Stimulated activated CD4-positive, alpha-beta T cell treated with anti-CD3 and anti-CD28 coated beads, Interleukin-12 subunit alpha, Interleukin-12 subunit beta, amount 100 ng/mL, for 4 hours (primary cell): ENCODE measurements around the gene TBC1D22A.
"Not testable (repeated sequence)": the region's sequence is repeated elsewhere in the genome, so short reads cannot be mapped to it uniquely, and the experiment has no call there.

Source experiments
- DNase-seq: peaks from one replicate; pipeline ENCODE4 v3.0.0-alpha.2; 2020

The TBC1D22A gene, protein sequence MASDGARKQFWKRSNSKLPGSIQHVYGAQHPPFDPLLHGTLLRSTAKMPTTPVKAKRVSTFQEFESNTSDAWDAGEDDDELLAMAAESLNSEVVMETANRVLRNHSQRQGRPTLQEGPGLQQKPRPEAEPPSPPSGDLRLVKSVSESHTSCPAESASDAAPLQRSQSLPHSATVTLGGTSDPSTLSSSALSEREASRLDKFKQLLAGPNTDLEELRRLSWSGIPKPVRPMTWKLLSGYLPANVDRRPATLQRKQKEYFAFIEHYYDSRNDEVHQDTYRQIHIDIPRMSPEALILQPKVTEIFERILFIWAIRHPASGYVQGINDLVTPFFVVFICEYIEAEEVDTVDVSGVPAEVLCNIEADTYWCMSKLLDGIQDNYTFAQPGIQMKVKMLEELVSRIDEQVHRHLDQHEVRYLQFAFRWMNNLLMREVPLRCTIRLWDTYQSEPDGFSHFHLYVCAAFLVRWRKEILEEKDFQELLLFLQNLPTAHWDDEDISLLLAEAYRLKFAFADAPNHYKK

DNA sequence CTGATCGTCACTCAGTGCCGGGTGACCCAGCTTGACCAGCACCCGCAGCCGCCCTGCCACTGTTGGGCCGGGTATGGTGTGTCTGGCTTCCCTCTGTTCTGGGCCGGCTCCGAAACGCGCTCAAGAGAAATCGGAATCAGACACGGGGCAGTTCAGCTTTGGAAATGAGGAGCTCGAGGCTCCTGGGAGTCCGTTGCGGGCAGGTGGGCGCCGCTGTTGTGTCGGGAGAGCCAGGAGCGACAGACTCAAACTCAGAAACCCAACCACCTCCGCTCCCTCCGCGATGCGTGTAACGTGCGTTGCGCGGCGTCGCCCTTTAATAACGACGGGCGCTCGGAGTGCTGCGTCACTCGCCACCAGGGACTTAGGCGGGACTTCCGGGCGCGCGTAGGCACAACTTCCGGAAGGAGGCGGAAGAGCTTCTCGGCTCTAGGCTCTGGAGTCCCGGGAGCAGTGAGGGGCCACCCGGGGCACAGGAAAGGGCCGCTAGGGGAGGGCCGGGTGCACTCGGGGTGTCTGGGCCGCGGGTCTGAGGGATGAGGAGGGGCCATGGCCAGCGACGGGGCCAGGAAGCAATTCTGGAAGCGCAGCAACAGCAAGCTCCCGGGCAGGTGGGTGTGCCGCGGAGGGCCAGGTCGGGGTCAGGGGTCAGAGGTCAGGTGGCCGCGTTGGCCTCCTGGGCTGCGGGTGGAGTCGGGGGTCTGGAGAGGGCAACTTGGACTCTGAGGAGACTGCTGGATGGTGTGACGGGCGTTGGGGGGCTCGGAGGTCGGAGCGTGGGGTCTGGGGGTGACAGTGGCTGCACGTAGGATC, at the start of gene TBC1D22A:
Gene TBC1D22A (plus strand): TSS at position 413 of the 813 bp plus-strand sequence. CDS start 137 bp downstream, at position 550.
- peak; percentile 95 for DNase-seq

DNA sequence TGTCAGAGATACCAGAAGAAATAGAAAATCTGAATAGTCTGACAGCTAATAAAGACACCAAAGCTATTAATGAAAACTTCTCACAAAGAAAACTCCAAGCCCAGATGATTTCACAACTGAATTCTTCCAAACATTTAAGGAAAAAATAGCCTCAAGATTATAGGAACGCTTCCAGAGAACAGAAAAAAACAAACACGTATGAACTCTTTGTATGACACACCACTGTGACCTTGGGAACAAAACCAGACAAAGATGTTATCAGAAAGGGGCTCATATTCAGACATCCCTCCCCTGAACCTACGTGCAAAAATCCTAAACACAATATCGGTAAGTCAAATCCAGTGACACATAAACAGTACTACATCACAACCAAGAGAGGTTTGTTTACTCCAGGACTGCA, 47.9 kb upstream of the TBC1D22A start:
- no peak for DNase-seq

DNA sequence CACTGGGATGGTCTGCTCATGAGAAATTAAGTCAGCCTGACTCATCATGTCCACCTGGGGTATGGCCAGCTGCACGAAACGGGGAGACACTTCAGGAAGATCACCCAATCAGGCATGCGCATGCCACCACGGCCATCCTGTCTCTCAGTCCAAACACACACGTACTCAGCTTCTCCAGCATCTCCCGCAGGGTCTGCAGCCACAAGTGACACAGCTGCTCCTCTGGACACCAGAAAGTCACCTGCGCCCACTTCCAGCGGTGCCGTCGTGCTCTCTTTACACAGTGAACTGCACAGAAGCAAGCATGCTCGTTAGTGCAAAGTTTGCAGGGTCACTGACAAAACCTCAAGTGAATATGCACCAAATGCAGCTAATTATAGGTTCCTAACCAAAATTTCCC, 42.5 kb upstream of the TBC1D22A start:
- DNase-seq = no peak

DNA sequence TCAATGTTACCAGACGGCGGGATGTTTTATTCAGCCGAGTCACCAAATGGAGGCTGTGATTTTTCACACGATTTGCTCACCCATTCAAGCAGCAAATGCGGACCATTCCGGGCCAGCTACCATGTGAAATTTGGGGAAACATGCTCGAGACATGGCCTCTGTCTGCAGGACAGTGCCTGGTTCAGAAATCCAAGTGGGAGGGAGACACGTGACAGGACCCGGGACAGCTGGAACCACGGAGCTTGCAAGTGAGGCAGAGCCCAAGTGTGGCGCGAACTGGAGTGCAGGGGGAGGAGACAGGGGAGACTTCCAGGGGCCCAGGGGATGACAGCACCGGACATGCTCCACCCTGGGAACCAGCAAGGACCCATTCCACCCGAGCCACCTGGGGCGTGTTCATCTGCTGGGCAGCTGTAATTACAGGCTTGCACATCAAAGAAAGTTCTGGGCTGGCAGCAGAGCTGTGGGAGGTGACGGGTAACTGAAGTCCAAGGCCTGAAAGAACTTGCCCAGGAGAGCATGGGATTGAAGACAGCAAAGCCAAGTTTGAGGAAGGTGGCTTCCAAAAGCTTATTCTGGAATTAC, 40.9 kb upstream of the TBC1D22A start:
- DNase-seq = no peak

DNA sequence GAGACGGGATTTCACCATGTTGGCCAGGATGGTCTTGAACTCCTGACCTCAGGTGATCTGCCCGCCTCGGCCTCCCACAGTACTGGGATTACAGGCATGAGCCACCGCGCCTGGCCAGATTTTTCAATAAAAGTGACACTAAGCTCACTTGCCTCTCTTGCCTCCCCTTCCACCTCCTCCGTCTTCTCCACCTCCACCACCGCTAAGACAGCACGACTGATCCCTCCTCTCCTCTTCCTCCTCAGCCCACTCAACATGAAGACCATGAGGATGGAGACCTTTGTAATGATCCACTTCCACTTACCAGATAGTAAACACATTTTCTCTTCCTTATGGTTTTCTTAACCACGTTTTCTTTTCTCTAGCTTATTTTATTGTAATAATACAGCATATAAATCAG, 38.6 kb upstream of the TBC1D22A start:
- DNase-seq = no peak

DNA sequence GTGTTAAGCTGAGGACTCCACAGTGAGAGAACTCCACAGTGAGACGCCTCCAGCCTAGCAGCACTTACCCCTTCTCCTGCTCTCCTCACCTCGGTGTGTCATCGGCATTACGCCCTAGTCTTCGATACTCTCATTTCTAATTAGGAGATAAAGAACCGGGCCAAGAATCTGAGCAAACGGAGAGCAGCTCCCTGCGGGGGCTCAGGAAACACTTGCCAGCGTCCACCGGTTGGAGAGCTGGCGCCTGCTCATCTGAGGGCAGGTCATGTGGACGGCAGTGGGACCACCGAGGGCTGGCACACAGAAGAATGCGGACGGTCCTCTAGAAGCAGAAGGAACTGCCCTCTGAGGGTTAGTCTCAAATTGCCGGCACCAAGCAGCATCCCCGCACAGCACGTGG, 37.4 kb upstream of the TBC1D22A start:
- DNase-seq = no peak

DNA sequence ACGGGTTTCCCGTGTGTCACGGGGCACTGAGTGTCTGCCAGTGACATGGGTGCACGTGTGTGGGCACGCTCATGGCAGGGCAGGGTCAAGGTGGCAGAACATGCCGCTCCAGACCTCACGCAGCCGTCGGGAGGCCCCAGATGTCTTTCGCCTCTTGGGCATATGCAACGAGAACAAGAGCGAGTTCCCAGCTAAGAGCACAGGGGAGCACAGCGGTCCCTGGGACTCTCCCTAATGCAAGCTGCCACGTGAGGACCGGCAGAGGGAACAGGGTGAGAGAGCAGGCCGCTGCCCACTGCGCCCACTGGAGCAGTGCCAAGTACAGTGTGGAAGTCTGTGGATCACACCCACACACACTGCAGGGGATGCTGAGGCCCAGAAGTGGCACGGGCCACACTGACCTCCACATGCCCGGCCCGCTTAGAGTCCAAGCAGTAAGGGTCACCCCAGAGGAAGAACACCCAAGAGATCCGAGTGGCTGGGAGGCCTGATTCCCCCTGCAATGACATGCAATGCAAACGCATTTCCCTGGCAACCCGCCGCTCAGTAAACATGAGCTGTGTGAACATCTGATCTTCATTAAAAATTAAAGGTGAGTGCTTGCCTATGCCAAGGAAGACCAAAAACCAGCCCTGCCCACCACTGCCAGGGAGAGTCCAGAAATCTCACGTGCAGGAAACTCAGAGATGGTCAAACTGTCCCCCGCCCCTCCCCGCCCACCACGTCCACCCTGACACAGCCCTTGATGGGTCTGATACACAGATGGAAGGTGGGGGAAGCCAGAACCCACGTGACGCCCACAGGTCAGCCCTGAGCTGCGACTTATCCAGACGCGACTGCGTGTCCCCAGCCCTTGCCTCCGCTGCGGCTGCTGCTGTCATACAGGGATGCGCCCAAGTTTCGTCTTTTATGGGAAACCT, 36.1 kb upstream of the TBC1D22A start:
- no peak for DNase-seq

DNA sequence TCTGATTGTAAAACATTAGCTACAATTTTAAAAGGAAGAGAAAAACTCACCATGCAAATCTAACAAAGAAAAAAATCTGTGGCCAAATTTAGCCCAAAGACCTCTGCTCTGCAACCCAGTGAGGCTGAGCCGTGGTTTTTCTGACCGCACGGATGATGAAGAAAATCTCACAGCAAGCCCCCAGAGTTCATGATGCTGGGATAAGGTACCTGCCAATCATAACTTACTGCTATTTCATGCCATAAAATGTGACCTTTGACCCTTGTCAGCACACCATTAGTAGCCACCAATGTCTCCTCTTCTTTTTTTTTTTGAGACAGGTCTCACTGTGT, 35.5 kb upstream of the TBC1D22A start:
- DNase-seq = no peak

DNA sequence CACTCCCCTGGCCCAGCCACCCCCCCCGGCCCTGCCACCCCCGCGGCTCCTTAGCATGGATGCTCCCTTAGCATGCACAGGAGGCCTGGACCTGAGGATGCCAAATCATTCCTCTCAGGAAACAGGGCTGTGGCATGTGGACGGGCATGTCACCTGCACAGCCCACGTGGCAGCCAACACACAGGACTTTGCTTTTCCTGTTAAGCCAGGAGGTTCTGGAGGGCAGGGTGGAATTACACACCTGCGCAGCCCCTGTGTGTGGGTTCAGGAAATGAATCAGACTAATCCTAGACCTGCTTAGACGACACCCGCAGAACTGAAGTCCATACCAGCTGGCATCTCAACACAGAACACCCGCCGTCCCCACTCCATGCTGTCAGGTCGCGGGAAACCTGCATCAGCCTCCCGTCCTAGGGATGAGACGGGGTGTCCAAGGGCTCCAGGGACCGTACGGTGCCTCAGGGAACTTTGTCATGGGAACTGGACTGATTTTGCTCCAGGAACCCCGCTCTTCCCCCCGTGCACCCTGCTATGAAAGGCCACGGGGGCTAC, 34.6 kb upstream of the TBC1D22A start:
- no peak for DNase-seq

DNA sequence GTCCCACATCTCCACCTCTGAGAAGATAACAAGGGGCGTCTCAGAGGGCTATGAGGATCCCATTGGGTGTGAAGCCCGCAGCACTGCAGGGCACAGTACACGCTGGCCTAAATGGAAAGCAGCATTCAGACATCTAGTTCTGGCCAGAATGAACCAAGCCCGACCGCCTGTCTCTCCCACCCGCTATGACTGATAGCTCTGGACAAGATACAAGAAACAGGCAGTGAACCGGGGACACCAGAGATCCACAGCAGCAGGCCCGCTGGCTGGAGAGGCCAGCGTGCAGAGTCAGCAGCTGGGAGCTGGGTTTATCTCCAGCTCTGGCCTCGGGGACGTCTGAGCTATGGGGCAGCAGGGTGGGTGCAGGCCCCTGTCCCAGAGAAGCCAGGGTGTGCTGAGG, 34.0 kb upstream of the TBC1D22A start:
- DNase-seq = no peak

DNA sequence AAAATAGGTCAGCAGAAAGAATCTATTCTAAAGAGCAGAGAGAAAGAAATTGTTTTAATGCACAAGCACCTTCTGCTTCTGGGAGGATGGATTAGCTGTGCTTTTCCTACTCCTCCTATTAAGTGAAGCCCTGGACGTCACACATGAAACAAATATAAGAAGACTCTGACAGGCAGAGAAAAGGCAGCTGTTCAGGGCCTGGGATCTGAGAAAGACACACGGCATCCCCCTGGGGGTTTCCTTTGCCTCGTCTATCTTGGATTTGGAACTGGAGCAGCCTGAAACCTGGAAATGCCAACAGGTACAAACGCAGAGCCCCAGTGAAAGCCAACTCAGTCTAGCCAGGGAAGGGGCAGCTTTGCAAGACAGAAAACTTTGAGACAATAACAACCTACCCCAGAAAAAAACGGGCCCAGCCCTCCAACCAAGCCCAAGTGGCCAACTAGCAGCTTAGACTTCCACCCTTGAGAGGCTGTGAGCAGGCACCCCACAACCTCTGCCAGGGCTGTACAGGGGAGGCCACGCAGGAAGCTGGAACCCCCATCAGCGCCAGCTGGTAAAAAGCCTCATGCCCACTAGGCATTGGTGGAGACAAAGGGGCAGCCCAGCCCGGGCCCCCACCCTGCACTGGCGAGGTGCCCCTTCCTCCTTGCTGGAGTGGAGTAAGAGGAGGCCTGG, 31.7 kb upstream of the TBC1D22A start:
- DNase-seq = no peak

DNA sequence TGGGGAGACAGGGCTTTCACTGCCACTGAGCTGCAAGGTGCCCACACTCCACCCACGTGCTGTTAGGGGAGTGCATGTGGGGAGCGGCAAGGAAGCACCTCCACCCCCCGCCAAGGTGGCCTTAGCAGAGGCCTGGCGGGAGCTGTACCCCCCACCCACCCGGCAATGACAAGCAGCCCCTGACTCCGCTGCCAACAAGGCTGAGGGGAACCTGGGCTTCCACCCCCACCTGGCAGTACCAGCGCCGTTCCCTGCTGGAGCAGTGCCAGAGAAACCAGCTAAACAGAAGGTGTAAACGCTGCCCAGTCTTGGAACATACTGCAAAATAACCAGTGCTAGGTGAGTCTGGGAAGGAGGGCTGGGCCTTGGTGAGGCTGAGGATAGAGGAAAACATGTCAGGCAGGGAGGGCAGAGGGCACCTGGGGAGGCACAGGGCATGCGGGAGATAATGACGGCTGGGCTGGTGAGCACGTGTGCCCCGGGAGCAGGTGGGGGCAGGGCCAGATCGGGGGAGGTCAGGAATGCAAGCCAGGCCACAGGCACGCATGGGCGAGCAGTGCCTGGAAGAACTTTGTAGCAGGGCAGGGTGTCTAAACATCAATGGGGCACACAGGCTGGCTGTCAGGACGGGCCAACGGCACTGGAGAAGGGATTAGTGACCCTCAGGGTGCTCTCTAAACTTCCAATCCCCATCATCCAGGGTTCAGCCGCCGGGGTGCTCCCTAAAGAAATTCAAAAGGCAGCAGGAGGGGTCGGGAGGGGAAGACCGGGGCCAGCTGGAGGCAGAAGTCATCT, 31.0 kb upstream of the TBC1D22A start:
- no peak for DNase-seq

DNA sequence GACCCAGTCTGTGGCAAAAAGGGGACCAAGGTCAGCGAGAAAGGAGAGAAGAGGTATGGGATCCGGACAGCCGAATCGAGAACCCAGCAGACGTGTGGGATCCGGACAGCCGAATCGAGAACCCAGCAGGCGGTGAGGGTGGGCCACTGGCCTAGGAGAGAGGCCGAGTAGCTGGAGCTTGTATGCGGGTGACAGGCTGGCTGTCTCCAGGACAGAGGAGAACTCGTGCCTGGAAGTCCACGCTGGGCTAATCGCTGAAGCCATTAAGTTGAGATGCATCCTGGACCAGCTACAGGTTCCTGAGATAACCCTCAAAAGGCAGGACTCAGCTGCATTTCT, 30.4 kb upstream of the TBC1D22A start:
- DNase-seq = no peak

DNA sequence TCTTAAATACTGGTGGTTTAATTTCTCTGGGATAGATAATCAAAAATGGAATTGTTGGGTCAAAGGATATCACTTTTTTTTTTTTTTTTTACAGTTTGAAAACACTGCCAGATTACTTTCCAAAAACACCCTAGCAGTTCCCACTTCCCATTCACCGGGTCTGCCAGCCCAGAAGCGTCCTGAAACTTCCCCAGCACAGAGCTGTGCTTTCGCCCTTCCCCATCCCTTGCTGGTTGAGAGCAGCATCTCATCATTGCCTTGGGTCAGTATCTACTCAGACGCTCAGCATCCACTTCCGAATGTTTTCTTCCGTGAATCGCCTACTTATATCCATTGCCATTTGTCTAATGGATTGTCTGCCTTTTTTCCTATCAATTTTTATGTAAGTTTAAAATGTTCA, 29.9 kb upstream of the TBC1D22A start:
- no peak for DNase-seq

DNA sequence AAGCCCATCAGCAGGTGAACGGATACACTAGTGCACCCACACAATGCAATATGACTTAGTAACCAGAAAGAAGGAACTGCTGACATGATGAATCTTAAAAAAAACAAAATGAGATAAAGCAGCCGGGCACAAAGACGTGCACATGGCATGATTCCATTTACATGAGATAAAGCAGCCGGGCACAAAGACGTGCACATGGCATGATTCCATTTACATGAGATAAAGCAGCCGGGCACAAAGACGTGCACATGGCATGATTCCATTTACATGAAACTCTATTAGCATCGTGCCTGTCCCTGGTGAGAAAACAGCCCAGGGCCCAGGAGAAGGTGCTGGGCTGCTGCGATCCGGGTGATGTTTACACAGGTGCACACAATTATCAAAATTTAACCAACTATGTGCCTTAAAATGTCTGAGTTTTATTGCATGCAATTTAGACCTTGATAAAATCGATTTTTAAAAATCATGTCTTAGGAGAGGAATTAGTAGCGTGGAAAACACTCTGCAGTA, 28.2 kb upstream of the TBC1D22A start:
- DNase-seq = not testable (repeated sequence)

DNA sequence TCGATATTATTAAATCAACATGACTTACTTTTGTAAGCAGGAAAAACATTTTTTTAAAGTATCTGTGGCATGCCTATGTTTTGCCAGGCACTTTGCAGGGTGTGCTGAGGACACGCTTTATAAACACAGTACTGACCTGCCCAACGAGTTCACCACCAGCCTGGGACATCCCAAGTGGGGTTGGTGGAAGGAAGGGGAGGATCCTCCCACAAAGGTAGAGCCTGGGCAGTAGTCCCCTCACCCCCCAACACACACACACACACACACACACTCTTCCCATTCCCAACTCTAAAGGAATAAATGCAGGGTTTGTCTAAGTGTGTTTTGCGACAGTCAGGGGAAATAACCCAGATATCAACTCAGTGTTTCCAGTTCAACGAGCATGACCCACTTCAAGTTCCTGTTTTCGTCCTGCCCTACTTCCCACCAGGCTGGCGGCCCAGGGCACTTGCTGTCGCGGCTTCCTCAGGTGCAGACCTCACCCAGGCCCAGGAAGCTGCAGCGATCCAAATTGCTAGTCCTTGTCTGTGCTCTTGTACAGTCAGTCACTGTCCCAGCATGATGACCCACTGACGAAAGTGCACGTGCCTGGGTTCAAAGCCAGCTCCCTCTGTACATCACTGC, 27.5 kb upstream of the TBC1D22A start:
- DNase-seq = peak; percentile 40

DNA sequence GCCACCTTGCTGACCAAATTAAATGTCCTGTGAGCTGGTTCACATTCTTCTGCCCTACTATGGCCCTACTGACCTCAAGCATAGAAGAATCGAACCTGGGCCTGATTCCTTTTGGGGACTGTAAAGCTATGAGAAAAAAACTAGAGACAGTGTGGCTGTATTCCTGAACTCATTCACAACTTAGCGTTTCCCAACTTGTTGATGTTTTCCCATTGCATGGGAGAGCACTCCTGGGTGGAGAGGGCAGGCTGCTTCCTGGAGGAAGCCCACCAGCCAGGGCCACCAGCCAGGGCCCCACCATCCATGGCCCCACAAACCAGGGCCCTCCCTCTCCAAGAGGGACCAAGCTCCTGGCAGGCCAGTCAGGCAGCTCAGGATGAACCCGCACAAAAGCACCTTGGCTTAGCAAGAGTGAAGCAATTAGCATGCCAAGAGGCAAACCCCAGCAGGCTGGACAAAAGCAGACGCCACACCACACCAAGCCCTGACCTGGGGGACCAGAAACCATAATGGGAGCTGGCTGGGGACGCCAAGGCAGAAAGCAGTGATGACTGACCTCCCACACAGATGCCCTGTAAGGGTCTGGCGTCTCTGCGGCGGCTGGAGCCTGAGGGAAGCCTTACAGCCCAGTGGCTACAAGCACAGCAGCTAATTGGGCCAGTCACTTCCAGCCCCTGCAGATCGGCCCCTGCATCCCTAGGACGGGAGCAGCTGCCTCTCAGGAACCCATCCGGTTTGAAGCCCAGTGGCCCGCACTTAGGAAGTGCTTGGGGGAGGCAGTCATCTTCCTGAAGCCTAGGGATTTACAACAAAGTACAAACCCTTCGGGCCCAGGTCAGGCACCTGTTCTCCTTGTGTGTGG, 26.5 kb upstream of the TBC1D22A start:
- no peak for DNase-seq

DNA sequence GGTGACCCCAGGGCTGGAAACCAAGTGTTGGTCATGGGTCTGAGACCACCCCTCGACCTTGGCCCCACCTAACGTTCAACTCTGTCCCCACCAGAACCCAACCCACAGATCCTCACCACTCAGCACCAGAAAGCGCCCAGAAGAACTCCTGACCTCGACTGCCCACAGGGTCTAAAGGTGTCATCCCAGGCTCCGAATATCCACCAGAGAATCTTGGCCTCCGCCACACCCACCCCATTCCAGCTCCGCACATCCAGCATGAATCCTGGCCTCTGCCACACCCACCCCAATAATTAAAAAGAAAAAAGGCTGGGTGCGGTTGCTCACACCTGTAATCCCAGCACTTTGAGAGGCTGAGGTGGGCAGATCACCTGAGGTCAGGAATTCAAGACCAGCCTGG, 25.7 kb upstream of the TBC1D22A start:
- DNase-seq = no peak
